Pancreas (tissue), 10 donors: Measurements from ENCODE around the gene IMMP2L. TPM values are rescaled to one million over a fixed set of nuclear protein-coding genes. Genes with fewer than 3 reads are reported as not detected.
"Not testable (repeated sequence)": the region's sequence is repeated elsewhere in the genome, so short reads cannot be mapped to it uniquely, and the experiment has no call there.

Experiments used
- ATAC-seq, 4 donors: fragments of 200-7000 bp; cut with Tn5 transposase; one replicate each; pipeline versions ENCODE4 v1.8.0 to v1.9.1; 2020; ENCODE audit warnings: mild to moderate bottlenecking in 4 of 4, moderate library complexity in 4 of 4
- DNase-seq, 6 donors: peaks; one replicate each; pipeline ENCODE4 v3.0.0-alpha.2; 2020
- FAIRE-seq: peaks from 2 replicates; lab custom pipeline; 2012; peaks lifted over from hg19 to GRCh38; lab: Jason Lieb, UNC
- H3K27ac ChIP-seq, 4 donors: fragments of 200-600 bp; sonication (generic); 1 replicate in 3 of 4; 2 replicates in 1 of 4; pipeline versions ENCODE4 v1.5.0 to v1.8.0; 2020
- H3K27me3 ChIP-seq, 4 donors: fragments of 200-600 bp; one replicate each; pipeline ENCODE4 v1.8.0; 2021
- H3K36me3 ChIP-seq, 3 donors: fragments of 200-600 bp; sonication (generic) in 1 of 3; one replicate each; pipeline versions ENCODE4 v1.5.0 to v1.8.0; 2020 to 2021
- H3K4me1 ChIP-seq, 3 donors: fragments of 200-600 bp; one replicate each; pipeline ENCODE4 v1.8.0; 2021
- H3K4me3 ChIP-seq, 4 donors: fragments of 200-600 bp; sonication (generic) in 2 of 4; one replicate each; pipeline versions ENCODE4 v1.5.0 to v1.8.0; 2020 to 2021
- H3K9me3 ChIP-seq, 4 donors: fragments of 200-600 bp; one replicate each; pipeline ENCODE4 v1.8.0; 2021
- CTCF ChIP-seq, 4 donors: fragments of 200-600 bp; sonication (generic) in 3 of 4; IDR thresholded peaks; one replicate each; pipeline versions ENCODE4 v1.5.0 to v1.8.0; 2021; ENCODE audit warnings: antibody characterized with exemption in 4 of 4
- WGBS, 2 donors: extraction: QIAGEN DNeasy Blood & Tissue Kit; methylation state at CpG; one replicate each; pipeline ENCODE4 v1.1.7; 2013; 5-methylcytosine and 5-hydroxymethylcytosine counted together
- intact Hi-C, 3 donors: fragments of 100-400 bp; cut with DNase I; formaldehyde crosslinking; loops; one replicate each; pipeline versions ENCODE4 v1.11.1 to v1.14.2; 2022
- polyA plus RNA-seq, 2 donors: library from polyadenylated mRNA; stranded (reverse); fragments of 200-250 nt; gene quantifications; one replicate each; pipeline ENCODE4 v1.2.3, GENCODE V29; 2013
- total RNA-seq, 6 donors: library from RNA; stranded (reverse); fragmentation: NEBNext Ultra II Directional in 4 of 6; extraction: Animal tissue kit (Norgen Biotek cat#: 25700) in 4 of 6; gene quantifications; one replicate each; pipeline versions ENCODE4 v1.2.1 to v1.2.4, GENCODE V29; 2021 to 2023
- donor health status: healthy with polysubstance abuse.
- donor health status: DM: no; HTN: no; CAD: no; lungs with moderate emphysema.
- donor health status: DM: no; HTN: no; CAD: no.
- donor health status: control.
- donor health status: control.
- donor health status: Bipolar disorder and iron deficiency.
- donor health status: DM: yes; HTN: yes; CAD: no.
- donor health status: DM: no; HTN: no; CAD: no.
- donor health status: DM: no; HTN: no; CAD: no.
- donor health status: DM: yes; HTN: yes; CAD: no.

Gene IMMP2L
- total and polyA plus RNA-seq, 8 donors: 7.3 to 30.0 (median 12.9) TPM

DNA sequence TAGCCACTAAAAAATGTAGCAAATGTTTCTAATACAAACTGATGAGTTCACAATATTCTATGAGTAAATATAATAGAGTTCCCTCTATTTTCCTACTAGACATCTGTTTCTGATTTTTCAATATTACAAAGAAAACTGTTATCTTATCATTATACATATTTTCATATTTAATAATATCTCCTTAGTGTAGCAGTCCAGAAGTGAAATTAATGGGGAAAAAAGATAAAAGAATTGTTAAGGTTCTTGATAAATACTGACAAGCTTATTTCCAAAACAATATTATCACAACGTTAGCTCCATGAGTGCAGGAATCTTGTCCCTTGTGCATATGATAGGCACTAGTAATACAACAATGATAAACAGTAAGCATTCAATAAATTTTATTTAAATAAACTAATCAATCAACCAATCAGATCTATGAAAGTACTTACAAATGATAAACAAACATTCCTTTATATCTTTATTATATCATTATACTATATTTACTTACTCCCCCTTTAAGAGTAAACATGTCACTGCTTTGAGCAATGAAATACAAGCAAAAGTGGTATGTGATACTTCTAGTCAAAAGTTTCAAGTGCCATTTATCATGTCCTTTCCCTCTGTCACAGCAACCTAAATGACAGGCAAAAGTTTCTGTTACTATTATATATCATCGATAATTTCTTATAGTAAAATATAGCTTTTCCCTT, 103.1 kb downstream of the IMMP2L start:
- Histone ChIP-seq H3K4me1 (no peaks in the 10 kb centered on the region), H3K9me3 (no peaks in the 10 kb centered on the region), H3K4me3 (no peak overlapping the region), H3K27ac (no peak overlapping the region), H3K27me3 (no peaks in the 10 kb centered on the region), H3K36me3 (no peaks in the 10 kb centered on the region)
- intact Hi-C loops: no loop called here
- WGBS, 2 donors: 48 to 51% methylated on average over 2 of the region's 2 CpGs
- FAIRE-seq (no peak), ATAC-seq (no peak), DNase-seq (no peak)
- no peak for TF ChIP-seq CTCF (IDR thresholded peaks at IDR 0.05)

GRCh38 chr7:111450705-111451104, 111.6 kb downstream of the IMMP2L start:
- not testable (repeated sequence) for FAIRE-seq

GRCh38 chr7:111447502-111447901, 114.8 kb downstream of the IMMP2L start:
- H3K4me1 ChIP-seq, H3K36me3 ChIP-seq, H3K4me3 ChIP-seq, H3K27me3 ChIP-seq, H3K27ac ChIP-seq, intact Hi-C loops, DNase-seq, FAIRE-seq, ATAC-seq, H3K9me3 ChIP-seq: not testable (repeated sequence)
- 75 to 89% methylated on average over 3 to 4 of the region's 6 CpGs for WGBS, 2 donors

More at GRCh38 chr7:111450705-111451104, 111.6 kb downstream of the IMMP2L start:
- H3K4me1 ChIP-seq, H3K4me3 ChIP-seq, H3K27ac ChIP-seq, H3K36me3 ChIP-seq, H3K27me3 ChIP-seq, ATAC-seq, intact Hi-C loops, H3K9me3 ChIP-seq, DNase-seq: not testable (repeated sequence)
- 88 to 92% methylated on average over 1 of the region's 2 CpGs for WGBS, 2 donors

GRCh38 chr7:111439977-111440376, 122.3 kb downstream of the IMMP2L start:
- WGBS, 2 donors: 89 to 97% methylated on average over 3 of the region's 3 CpGs
- DNase-seq: no peak

GRCh38 chr7:111438369-111439289, 123.7 kb downstream of the IMMP2L start:
- intact Hi-C loops: no loop called here
- Histone ChIP-seq H3K27ac (no peak overlapping the region), H3K36me3 (no peaks in the 10 kb centered on the region), H3K4me1 (no peaks in the 10 kb centered on the region), H3K4me3 (no peak overlapping the region), H3K27me3 (no peaks in the 10 kb centered on the region), H3K9me3 (no peaks in the 10 kb centered on the region)
- 63 to 67% methylated on average over 3 of the region's 3 CpGs for WGBS, 2 donors
- ATAC-seq (peak in 1 of 4 donors; percentile 54), DNase-seq (no peak), FAIRE-seq (no peak)
- TF ChIP-seq CTCF (IDR thresholded peaks at IDR 0.05): no peak

More at GRCh38 chr7:111439977-111440376, 122.3 kb downstream of the IMMP2L start:
- intact Hi-C loops: no loop called here
- H3K27ac ChIP-seq: no peak overlapping the region
- no peaks in the 10 kb centered on the region for H3K9me3 ChIP-seq
- TF ChIP-seq CTCF (IDR thresholded peaks at IDR 0.05): no peak
- ATAC-seq (no peak), FAIRE-seq (no peak)
- H3K4me1 ChIP-seq: no peaks in the 10 kb centered on the region
- no peaks in the 10 kb centered on the region for H3K36me3 ChIP-seq
- H3K27me3 ChIP-seq: no peaks in the 10 kb centered on the region
- H3K4me3 ChIP-seq: no peak overlapping the region
